ENCODE measurements around the gene SCN11A. TPM values are rescaled to one million over a fixed set of nuclear protein-coding genes. Genes with fewer than 3 reads are reported as not detected.

SCN11A gene
- total RNA-seq, 1 experiment from 2014 or later, result not detected

DNA sequence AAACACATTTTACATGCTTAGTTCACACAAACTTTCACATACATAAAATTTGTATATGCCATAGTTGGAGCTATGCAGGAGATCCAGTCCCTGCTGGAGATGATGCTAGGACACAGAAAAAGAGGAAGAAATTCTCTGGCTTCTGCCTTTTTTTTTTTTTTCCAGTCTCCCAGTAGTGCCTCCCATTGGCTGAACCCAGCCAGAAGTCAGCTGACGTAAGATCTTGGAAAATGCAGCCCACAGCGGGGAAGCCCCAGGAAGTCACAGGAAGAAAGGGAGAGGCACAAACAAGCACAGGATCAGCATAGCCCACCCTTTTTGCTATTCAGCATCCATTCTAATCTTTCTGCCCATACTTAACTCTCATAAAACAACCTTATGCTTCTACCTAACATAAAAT is 38.5 kb downstream of the SCN11A start:
- no TSS peak for BruUV-seq (replicated peaks)
- H3K9me3 ChIP-seq (ENCODE audit: insufficient read depth, low read depth), result no peaks in the 10 kb centered on the region

DNA sequence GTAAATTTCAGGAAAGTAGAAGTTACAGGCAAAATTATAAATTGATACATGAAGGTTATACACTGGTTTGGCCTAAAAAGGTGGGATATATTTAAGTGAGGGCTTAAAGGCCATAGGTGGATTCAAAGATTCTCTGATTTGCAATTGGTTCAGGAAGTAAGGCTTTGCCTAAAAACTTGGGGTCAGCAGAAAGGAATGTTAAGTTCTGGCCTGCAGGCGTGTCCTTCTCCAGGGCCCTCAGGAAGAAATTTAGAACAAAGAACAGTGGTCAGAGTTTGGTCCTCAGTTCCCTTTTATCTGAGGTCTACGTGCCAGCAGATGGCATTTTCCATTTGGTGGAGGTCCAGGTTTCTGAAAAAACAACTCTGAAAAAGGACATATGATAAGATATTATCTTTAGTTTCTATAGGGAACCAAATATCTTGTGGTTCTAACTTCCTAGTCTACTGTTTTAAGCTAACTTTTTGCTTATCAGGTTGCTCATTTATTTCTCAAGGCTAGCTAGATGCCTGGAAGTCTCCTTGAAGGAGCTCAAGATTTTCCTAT is 40.5 kb downstream of the SCN11A start:
- no peak overlapping the region for H3K27ac ChIP-seq
- no peaks in the 10 kb centered on the region for H4K20me1 ChIP-seq (ENCODE audit: insufficient read depth)
- no peak for DNase-seq
- intact Hi-C loops (cut with micrococcal nuclease; ENCODE audit: unreplicated experiment), result no loop called here
- H3K9me2 ChIP-seq (ENCODE audit: insufficient read depth), result no peaks in the 10 kb centered on the region
- no peak overlapping the region for H3K4me3 ChIP-seq
- ChIA-PET CTCF (no interaction called here), POLR2A (ENCODE audit: unreplicated experiment) (no interaction called here)
- H3K36me3 ChIP-seq (ENCODE audit: low read depth), result no peaks in the 10 kb centered on the region
- no peaks in the 10 kb centered on the region for H3K79me2 ChIP-seq (ENCODE audit: low read depth)
- H3K27me3 ChIP-seq (ENCODE audit: insufficient read depth, low read depth), result peaks cover 18% of the 10 kb centered on the region
- TF ChIP-seq, protein P1, sequence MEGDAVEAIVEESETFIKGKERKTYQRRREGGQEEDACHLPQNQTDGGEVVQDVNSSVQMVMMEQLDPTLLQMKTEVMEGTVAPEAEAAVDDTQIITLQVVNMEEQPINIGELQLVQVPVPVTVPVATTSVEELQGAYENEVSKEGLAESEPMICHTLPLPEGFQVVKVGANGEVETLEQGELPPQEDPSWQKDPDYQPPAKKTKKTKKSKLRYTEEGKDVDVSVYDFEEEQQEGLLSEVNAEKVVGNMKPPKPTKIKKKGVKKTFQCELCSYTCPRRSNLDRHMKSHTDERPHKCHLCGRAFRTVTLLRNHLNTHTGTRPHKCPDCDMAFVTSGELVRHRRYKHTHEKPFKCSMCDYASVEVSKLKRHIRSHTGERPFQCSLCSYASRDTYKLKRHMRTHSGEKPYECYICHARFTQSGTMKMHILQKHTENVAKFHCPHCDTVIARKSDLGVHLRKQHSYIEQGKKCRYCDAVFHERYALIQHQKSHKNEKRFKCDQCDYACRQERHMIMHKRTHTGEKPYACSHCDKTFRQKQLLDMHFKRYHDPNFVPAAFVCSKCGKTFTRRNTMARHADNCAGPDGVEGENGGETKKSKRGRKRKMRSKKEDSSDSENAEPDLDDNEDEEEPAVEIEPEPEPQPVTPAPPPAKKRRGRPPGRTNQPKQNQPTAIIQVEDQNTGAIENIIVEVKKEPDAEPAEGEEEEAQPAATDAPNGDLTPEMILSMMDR (conservative IDR thresholded peaks at IDR 0.05), result no peak
- H3K4me2 ChIP-seq, result no peak overlapping the region
- no peaks in the 10 kb centered on the region for H3F3A ChIP-seq (ENCODE audit: insufficient read depth, low read depth)
- no TSS peak for BruUV-seq (replicated peaks)
- H3K9me3 ChIP-seq (ENCODE audit: insufficient read depth, low read depth), result no peaks in the 10 kb centered on the region
- H3K4me1 ChIP-seq (replicated peaks; ENCODE audit: insufficient read depth), result no peaks in the 10 kb centered on the region
- H2AFZ ChIP-seq, result no peak overlapping the region

More for the DNA sequence above, 38.5 kb downstream of the SCN11A start:
- TF ChIP-seq EZH2 (IDR thresholded peaks at IDR 0.05; ENCODE audit: low read depth), result no peak
- TF ChIP-seq, protein P1 (conservative IDR thresholded peaks at IDR 0.05), result no peak
- Histone ChIP-seq H4K20me1 (ENCODE audit: insufficient read depth) (no peaks in the 10 kb centered on the region), H3K9me2 (ENCODE audit: insufficient read depth) (no peaks in the 10 kb centered on the region), H3K27ac (no peak overlapping the region), H3F3A (ENCODE audit: insufficient read depth, low read depth) (no peaks in the 10 kb centered on the region), H3K4me2 (no peak overlapping the region), H3K4me3 (no peak overlapping the region), H3K36me3 (ENCODE audit: low read depth) (no peaks in the 10 kb centered on the region), H3K27me3 (ENCODE audit: insufficient read depth, low read depth) (peaks cover 18% of the 10 kb centered on the region), H2AFZ (no peak overlapping the region), H3K79me2 (ENCODE audit: low read depth) (no peaks in the 10 kb centered on the region), H3K4me1 (replicated peaks; ENCODE audit: insufficient read depth) (no peaks in the 10 kb centered on the region)
- CTCF ChIA-PET, result no interaction called here
- intact Hi-C loops (cut with micrococcal nuclease; ENCODE audit: unreplicated experiment), result no loop called here
- POLR2A ChIA-PET (ENCODE audit: unreplicated experiment), result interaction anchor here (0.5 kb wide), 1 partner anchor 304 kb away, joined by 7 read pairs; no protein-coding TSS in a partner anchor
- no peak for DNase-seq

DNA sequence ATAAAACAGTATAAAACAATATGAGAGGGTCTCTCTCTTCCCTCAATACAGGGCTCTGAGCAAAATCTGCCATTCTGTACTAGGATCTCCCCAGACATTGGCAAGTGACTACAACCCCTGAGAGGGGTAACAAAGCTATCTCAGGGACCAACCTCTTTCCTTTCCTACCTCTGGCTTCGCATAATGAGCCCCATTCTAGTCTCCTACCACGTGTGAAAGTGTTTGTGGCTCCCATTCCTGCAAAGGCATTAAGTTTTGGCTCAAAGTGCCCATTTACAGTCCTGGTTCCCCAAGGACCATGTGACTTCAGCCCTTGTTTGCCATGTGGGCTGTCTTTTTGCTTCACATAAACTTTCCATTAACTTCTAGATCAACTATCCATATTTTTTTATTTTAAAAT is 46.4 kb downstream of the SCN11A start:
- ChIA-PET POLR2A (ENCODE audit: unreplicated experiment) (no interaction called here), CTCF (no interaction called here)
- no peak for TF ChIP-seq EZH2 (IDR thresholded peaks at IDR 0.05; ENCODE audit: low read depth)
- TF ChIP-seq, protein P1 (conservative IDR thresholded peaks at IDR 0.05), result no peak
- H3K9me3 ChIP-seq (ENCODE audit: insufficient read depth, low read depth), result no peaks in the 10 kb centered on the region
- H3K27me3 ChIP-seq (ENCODE audit: insufficient read depth, low read depth), result peaks cover 14% of the 10 kb centered on the region
- no peak overlapping the region for H2AFZ ChIP-seq
- H3F3A ChIP-seq (ENCODE audit: insufficient read depth, low read depth), result no peaks in the 10 kb centered on the region
- DNase-seq, result no peak
- H3K27ac ChIP-seq, result no peak overlapping the region
- H3K4me1 ChIP-seq (replicated peaks; ENCODE audit: insufficient read depth), result no peaks in the 10 kb centered on the region
- H3K9me2 ChIP-seq (ENCODE audit: insufficient read depth), result 0 out of 2 replicates have a peak, but pooled peaks cover 4% of the 10 kb centered on the region
- H3K79me2 ChIP-seq (ENCODE audit: low read depth), result no peaks in the 10 kb centered on the region
- H4K20me1 ChIP-seq (ENCODE audit: insufficient read depth), result no peaks in the 10 kb centered on the region
- intact Hi-C loops (cut with micrococcal nuclease; ENCODE audit: unreplicated experiment), result no loop called here
- BruUV-seq (replicated peaks), result no TSS peak
- no peak overlapping the region for H3K4me2 ChIP-seq
- no peak overlapping the region for H3K4me3 ChIP-seq
- no peaks in the 10 kb centered on the region for H3K36me3 ChIP-seq (ENCODE audit: low read depth)

Other genes with a start within 250 kb of the SCN11A start
- gene SCN10A, start 235.7 kb downstream of the SCN11A start, total RNA-seq (2021), result not detected in 2 replicates
- 26.0 and 31.2 TPM in 2 replicates for gene WDR48, start 72 bp upstream of the SCN11A start, total RNA-seq (2021)
- gene GORASP1, start 55.7 kb upstream of the SCN11A start, total RNA-seq (2021), result 43.4 and 44.4 TPM in 2 replicates
- 9.0 and 9.5 TPM in 2 replicates for gene TTC21A, start 55.7 kb upstream of the SCN11A start, total RNA-seq (2021)
- 9.2 and 10.3 TPM in 2 replicates for gene CSRNP1, start 101.6 kb upstream of the SCN11A start, total RNA-seq (2021)
- not detected in 2 replicates for gene XIRP1, start 140.7 kb upstream of the SCN11A start, total RNA-seq (2021)
- gene CX3CR1, start 228.1 kb upstream of the SCN11A start, total RNA-seq (2021), result not detected in 2 replicates